ENCODE data around the gene HSD17B2. TPM values are rescaled to one million over a fixed set of nuclear protein-coding genes. Genes with fewer than 3 reads are reported as not detected.
A peak's percentile ranks its signal among the peaks of the same experiment; 100 is the strongest.

HSD17B2 gene
- total RNA-seq, 4 donors from 2014 or later = not detected

GRCh38 chr16:82092711-82093110 is 57.7 kb downstream of the HSD17B2 start:
- intact Hi-C loops (cut with DNase I) = no loop called here

GRCh38 chr16:82093666-82094300 is 58.7 kb downstream of the HSD17B2 start:
- Histone ChIP-seq H3K4me1 (no peaks in the 10 kb centered on the region), H3K27ac (replicated peaks in 1 of 4) (no peak overlapping the region), H3K9me3 (no peaks in the 10 kb centered on the region), H3K4me3 (no peak overlapping the region), H3K27me3 (no peaks in the 10 kb centered on the region), H3K36me3 (no peaks in the 10 kb centered on the region)
- intact Hi-C loops (cut with DNase I) = no loop called here
- TF ChIP-seq POLR2A (IDR thresholded peaks at IDR 0.05; ENCODE audit: low read depth) (no peak), EP300 (IDR thresholded peaks at IDR 0.05) (no peak), POLR2AphosphoS5 (IDR thresholded peaks at IDR 0.05) (no peak), CTCF (IDR thresholded peaks at IDR 0.05) (no peak)
- peak; percentile 87 for DNase-seq (ENCODE audit: extremely low spot score)

More at GRCh38 chr16:82092711-82093110, 57.7 kb downstream of the HSD17B2 start:
- TF ChIP-seq EP300 (IDR thresholded peaks at IDR 0.05) = no peak
- no peak for TF ChIP-seq CTCF (IDR thresholded peaks at IDR 0.05)
- no peak for TF ChIP-seq POLR2A (IDR thresholded peaks at IDR 0.05; ENCODE audit: low read depth)
- no peak for TF ChIP-seq POLR2AphosphoS5 (IDR thresholded peaks at IDR 0.05)
- Histone ChIP-seq H3K36me3 (no peaks in the 10 kb centered on the region), H3K4me1 (no peaks in the 10 kb centered on the region), H3K27ac (replicated peaks in 1 of 4) (no peak overlapping the region), H3K27me3 (no peaks in the 10 kb centered on the region), H3K4me3 (no peak overlapping the region), H3K9me3 (no peaks in the 10 kb centered on the region)
- WGBS = 68% methylated on average over 2 of the region's 2 CpGs
- DNase-seq (ENCODE audit: extremely low spot score) = no peak

DNA sequence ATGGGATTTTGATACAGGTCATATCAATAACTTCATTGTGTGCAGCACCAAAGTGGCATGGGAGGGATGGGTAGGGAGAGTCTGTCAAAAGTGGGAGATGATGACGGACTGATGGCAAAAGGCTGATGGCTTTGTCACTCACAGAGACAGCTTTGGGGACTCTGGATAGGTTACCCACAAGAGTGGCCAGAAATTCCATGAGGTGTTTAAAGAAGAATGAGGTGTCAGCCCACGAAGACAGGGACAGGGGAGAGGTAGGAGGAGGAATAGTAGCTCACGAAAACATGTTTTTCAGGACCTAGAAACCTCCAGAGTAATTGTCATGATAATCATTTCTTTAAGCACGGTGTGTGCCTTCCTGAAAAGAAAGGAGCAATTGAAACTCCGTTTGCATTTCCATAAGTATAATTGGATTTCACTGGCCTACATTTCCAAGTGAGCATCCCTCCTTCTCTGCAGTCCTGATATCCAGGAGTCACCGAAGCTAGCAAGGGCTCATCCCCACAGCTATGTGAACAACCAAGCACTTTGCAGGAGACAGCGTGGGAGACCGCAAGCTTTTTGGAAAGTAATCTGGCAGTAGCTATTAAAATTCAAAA is 60.0 kb downstream of the HSD17B2 start:
- intact Hi-C loops (cut with DNase I) = no loop called here
- no peak overlapping the region for H3K27ac ChIP-seq (replicated peaks in 1 of 4)
- WGBS = 40% methylated on average over 8 of the region's 8 CpGs
- no peak overlapping the region for H3K4me3 ChIP-seq
- H3K27me3 ChIP-seq = no peaks in the 10 kb centered on the region
- peaks cover 0 to 4% (median 0%) of the 10 kb centered on the region in 4 donors for H3K9me3 ChIP-seq
- H3K4me1 ChIP-seq = no peaks in the 10 kb centered on the region
- H3K36me3 ChIP-seq = no peaks in the 10 kb centered on the region
- TF ChIP-seq POLR2AphosphoS5 (IDR thresholded peaks at IDR 0.05) (no peak), CTCF (IDR thresholded peaks at IDR 0.05) (no peak), EP300 (IDR thresholded peaks at IDR 0.05) (no peak), POLR2A (IDR thresholded peaks at IDR 0.05; ENCODE audit: low read depth) (no peak)
- DNase-seq (ENCODE audit: extremely low spot score) = peak; percentile 45

DNA sequence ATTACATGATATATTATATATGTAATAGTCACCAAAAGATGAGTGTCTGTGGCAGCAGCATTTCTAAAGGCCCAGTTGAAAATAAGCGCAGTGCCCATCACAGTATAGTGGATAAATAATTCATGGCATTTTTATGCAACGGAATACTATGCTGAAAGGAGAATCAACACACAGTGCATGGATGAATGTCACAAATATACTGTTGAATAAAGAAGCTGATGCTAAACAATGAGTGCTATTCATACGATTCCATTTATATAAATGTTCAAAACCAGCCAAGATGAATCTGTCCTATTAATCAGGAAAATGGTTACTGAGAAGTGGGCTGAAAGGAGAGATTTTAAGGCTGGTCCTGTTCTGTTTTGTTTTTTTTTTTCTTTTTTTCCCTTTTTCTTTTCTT is 61.6 kb downstream of the HSD17B2 start:
- DNase-seq (ENCODE audit: extremely low spot score) = peak; percentile 55
- 88% methylated on average over 3 of the region's 3 CpGs for WGBS
- no peak overlapping the region for H3K27ac ChIP-seq (replicated peaks in 1 of 4)
- intact Hi-C loops (cut with DNase I) = no loop called here
- no peaks in the 10 kb centered on the region for H3K4me1 ChIP-seq
- H3K4me3 ChIP-seq = no peak overlapping the region
- H3K27me3 ChIP-seq = no peaks in the 10 kb centered on the region
- H3K36me3 ChIP-seq = no peaks in the 10 kb centered on the region
- TF ChIP-seq CTCF (IDR thresholded peaks at IDR 0.05) = no peak
- peaks cover 0 to 4% (median 0%) of the 10 kb centered on the region in 4 donors for H3K9me3 ChIP-seq

- Histone ChIP-seq H3K4me3 (no peak overlapping the region), H3K36me3 (no peaks in the 10 kb centered on the region), H3K9me3 (no peaks in the 10 kb centered on the region), H3K27ac (replicated peaks in 1 of 4) (no peak overlapping the region), H3K4me1 (no peaks in the 10 kb centered on the region), H3K27me3 (no peaks in the 10 kb centered on the region)
- WGBS = 91% methylated on average over 8 of the region's 8 CpGs
- no peak for TF ChIP-seq POLR2A (IDR thresholded peaks at IDR 0.05; ENCODE audit: low read depth)
- no peak for TF ChIP-seq POLR2AphosphoS5 (IDR thresholded peaks at IDR 0.05)
- no peak for TF ChIP-seq EP300 (IDR thresholded peaks at IDR 0.05)
- no peak for TF ChIP-seq CTCF (IDR thresholded peaks at IDR 0.05)
- peak; percentile 62 for DNase-seq (ENCODE audit: extremely low spot score)
- intact Hi-C loops (cut with DNase I) = no loop called here
Observed at GRCh38 chr16:82105107-82105506, 70.1 kb downstream of the HSD17B2 start.

Measured in esophagus muscularis mucosa (tissue), 4 donors.